Esophagus muscularis mucosa (tissue), 4 donors: Measurements from ENCODE around the gene MNDA. TPM values are rescaled to one million over a fixed set of nuclear protein-coding genes. Genes with fewer than 3 reads are reported as not detected.

Experiments
- DNase-seq: peaks from one replicate; pipeline ENCODE4 v3.0.0-alpha.2; 2017; ENCODE audit errors: extremely low spot score
- H3K27ac ChIP-seq, 4 donors: fragments of 200-600 bp; sonication (generic); replicated peaks in 1 of 4; 1 replicate in 3 of 4; 2 replicates in 1 of 4; pipeline ENCODE4 v1.5.1; 2016 to 2019; ENCODE audit warnings: mild to moderate bottlenecking in 1 of 4
- H3K27me3 ChIP-seq, 4 donors: fragments of 200-600 bp; sonication (generic); one replicate each; pipeline versions ENCODE4 v1.5.1 to v1.6.0; 2016 to 2019
- H3K36me3 ChIP-seq, 4 donors: fragments of 200-600 bp; sonication (generic); one replicate each; pipeline ENCODE4 v1.5.1; 2016 to 2019
- H3K4me1 ChIP-seq, 4 donors: fragments of 200-600 bp; sonication (generic); one replicate each; pipeline ENCODE4 v1.5.1; 2016 to 2019
- H3K4me3 ChIP-seq, 4 donors: fragments of 200-600 bp; sonication (generic); 1 replicate in 2 of 4; 2 replicates in 2 of 4; pipeline ENCODE4 v1.5.1; 2016 to 2019; ENCODE audit warnings: mild to moderate bottlenecking in 4 of 4, moderate library complexity in 1 of 4
- H3K9me3 ChIP-seq, 4 donors: fragments of 200-600 bp; sonication (generic); 1 replicate in 3 of 4; 2 replicates in 1 of 4; pipeline ENCODE4 v1.5.1; 2016 to 2019
- EP300 ChIP-seq: sonication (generic); formaldehyde crosslinking; IDR thresholded peaks from one replicate; pipeline ENCODE4 v1.6.1; 2017; ENCODE audit warnings: antibody characterized with exemption
- POLR2A ChIP-seq: fragments of 450-650 bp; IDR thresholded peaks from one replicate; pipeline ENCODE4 v1.6.1; 2017; ENCODE audit warnings: antibody characterized with exemption, moderate library complexity, mild to moderate bottlenecking, low read depth
- POLR2AphosphoS5 ChIP-seq, 2 donors: sonication (generic); formaldehyde crosslinking; IDR thresholded peaks; one replicate each; pipeline ENCODE4 v1.6.1; 2017; ENCODE audit warnings: antibody characterized with exemption in 2 of 2
- WGBS: methylation state at CpG from one replicate; pipeline ENCODE4 v1.1.5; 2018; 5-methylcytosine and 5-hydroxymethylcytosine counted together
- intact Hi-C: fragments of 100-400 bp; cut with DNase I; formaldehyde crosslinking; loops from one replicate; pipeline ENCODE4 v1.15.1; 2023
- total RNA-seq, 4 donors: library from RNA; depleted of rRNA; stranded (reverse); fragments of >200 nt; gene quantifications; one replicate each; pipeline versions ENCODE4 v1.1.0 to v1.2.1, GENCODE V29; 2016
- TF ChIP-seq, protein P1 (sequence below), 3 experiments: fragments of 200-600 bp in 2 of 3; fragments of 450-650 bp in 1 of 3; sonication (generic) in 2 of 3; IDR thresholded peaks; one replicate each; pipeline ENCODE4 v1.5.1; 2017 to 2019; ENCODE audit warnings: antibody characterized with exemption in 3 of 3, mild to moderate bottlenecking in 2 of 3, moderate library complexity in 1 of 3

Gene MNDA
- total RNA-seq, 4 donors from 2014 or later = 2.1 to 19.7 (median 3.2) TPM

DNA sequence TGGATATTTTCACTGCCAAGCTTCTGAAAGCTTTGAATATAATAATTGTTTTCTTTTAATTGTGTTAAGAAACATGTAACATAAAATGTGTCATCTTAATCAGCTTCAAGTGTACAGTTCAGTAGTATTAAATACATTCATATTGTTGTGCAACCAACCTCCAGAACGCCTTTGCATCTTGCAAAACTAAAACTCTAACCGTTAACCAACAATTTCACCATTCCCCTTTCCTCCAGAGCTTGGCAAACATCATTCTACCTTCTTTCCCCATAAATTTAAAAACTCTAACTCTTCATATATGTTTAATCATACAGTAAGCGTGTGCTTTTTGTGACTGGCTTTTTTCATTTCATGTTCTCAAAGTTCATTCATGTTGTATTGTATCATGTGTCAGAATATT, 2.1 kb downstream of the MNDA start:
- Histone ChIP-seq H3K4me1 (no peaks in the 10 kb centered on the region), H3K27me3 (no peaks in the 10 kb centered on the region), H3K27ac (no peak overlapping the region), H3K4me3 (no peak overlapping the region), H3K9me3 (peaks cover 0 to 6% (median 0%) of the 10 kb centered on the region in 4 donors), H3K36me3 (no peaks in the 10 kb centered on the region)
- 78% methylated on average over 3 of the region's 3 CpGs for WGBS
- TF ChIP-seq, protein P1, sequence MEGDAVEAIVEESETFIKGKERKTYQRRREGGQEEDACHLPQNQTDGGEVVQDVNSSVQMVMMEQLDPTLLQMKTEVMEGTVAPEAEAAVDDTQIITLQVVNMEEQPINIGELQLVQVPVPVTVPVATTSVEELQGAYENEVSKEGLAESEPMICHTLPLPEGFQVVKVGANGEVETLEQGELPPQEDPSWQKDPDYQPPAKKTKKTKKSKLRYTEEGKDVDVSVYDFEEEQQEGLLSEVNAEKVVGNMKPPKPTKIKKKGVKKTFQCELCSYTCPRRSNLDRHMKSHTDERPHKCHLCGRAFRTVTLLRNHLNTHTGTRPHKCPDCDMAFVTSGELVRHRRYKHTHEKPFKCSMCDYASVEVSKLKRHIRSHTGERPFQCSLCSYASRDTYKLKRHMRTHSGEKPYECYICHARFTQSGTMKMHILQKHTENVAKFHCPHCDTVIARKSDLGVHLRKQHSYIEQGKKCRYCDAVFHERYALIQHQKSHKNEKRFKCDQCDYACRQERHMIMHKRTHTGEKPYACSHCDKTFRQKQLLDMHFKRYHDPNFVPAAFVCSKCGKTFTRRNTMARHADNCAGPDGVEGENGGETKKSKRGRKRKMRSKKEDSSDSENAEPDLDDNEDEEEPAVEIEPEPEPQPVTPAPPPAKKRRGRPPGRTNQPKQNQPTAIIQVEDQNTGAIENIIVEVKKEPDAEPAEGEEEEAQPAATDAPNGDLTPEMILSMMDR (IDR thresholded peaks at IDR 0.05) = no peak
- no peak for TF ChIP-seq POLR2AphosphoS5 (IDR thresholded peaks at IDR 0.05)
- intact Hi-C loops = no loop called here
- no peak for DNase-seq

DNA sequence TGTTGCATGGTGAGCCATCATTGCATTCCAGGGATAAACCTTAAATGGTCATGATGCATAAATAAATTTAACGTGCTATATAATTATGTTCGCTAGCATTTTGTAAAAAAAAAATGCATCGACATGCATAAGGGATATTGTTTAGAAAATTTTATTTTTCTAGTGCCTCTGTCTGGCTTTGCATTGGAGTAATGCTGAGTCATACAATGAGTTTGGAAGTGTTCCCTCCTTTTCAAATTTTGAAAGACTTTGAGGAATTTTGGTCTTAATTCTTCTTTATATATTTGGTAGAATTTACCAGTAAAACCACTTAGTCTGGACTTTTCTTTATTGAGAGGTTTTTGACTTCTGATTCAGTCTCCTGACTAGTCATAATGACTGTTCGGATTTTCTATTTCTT, 4.9 kb downstream of the MNDA start:
- WGBS = 87% methylated on average over 4 of the region's 4 CpGs
- no peak overlapping the region for H3K27ac ChIP-seq
- no peaks in the 10 kb centered on the region for H3K4me1 ChIP-seq
- no peaks in the 10 kb centered on the region for H3K9me3 ChIP-seq
- H3K36me3 ChIP-seq = no peaks in the 10 kb centered on the region
- H3K27me3 ChIP-seq = no peaks in the 10 kb centered on the region
- H3K4me3 ChIP-seq = no peak overlapping the region
- intact Hi-C loops = no loop called here
- no peak for TF ChIP-seq POLR2A
- TF ChIP-seq EP300 = no peak
- TF ChIP-seq, protein P1 (IDR thresholded peaks at IDR 0.05) = no peak
- no peak for TF ChIP-seq POLR2AphosphoS5 (IDR thresholded peaks at IDR 0.05)
- no peak for DNase-seq

DNA sequence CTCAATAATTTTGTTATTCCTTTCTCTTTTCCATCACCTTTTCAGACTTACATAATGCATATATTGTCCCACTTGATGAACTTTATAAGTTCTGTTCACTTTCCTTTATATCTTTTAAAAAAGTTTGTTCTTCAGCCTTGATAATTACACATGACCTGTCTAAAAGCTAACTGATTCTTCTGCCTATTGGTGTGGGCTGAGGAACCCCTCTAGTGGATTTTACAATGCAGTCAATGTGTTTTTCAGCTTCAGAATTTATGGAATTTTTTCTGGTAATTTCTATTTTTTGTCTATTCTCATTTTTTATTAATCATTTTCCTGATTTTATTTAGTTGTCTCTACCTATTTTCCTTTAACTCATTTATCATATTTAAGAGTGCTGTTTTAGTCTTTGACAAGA, 7.5 kb downstream of the MNDA start:
- no peak for DNase-seq
- no peak for TF ChIP-seq EP300
- TF ChIP-seq, protein P1 (IDR thresholded peaks at IDR 0.05) = no peak
- no peak for TF ChIP-seq POLR2AphosphoS5 (IDR thresholded peaks at IDR 0.05)
- TF ChIP-seq POLR2A = no peak
- Histone ChIP-seq H3K9me3 (no peaks in the 10 kb centered on the region), H3K27ac (no peak overlapping the region), H3K4me1 (no peaks in the 10 kb centered on the region), H3K36me3 (no peaks in the 10 kb centered on the region), H3K27me3 (no peaks in the 10 kb centered on the region), H3K4me3 (no peak overlapping the region)
- intact Hi-C loops = no loop called here

DNA sequence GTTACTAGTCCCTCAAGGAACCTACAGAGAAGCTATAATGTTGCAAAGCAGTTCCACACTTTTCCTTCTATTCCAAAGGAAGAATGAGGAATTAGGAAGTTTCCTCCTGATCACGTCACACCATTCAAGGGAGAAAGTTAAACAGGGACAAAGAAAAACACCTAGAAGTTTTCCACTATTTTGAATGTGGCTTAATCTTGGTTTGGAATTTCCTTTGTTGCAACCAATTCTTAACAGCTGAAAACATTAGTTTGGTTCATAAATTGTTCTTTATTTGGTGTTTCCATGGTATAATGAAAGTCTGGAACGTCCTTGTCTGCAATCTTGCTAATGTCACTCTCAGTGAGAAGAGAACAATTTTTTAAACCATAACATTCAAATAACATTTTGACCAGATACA, 8.4 kb downstream of the MNDA start:
- 61% methylated on average over 2 of the region's 2 CpGs for WGBS
- Histone ChIP-seq H3K27me3 (no peaks in the 10 kb centered on the region), H3K4me1 (no peaks in the 10 kb centered on the region), H3K4me3 (no peak overlapping the region), H3K9me3 (no peaks in the 10 kb centered on the region), H3K36me3 (no peaks in the 10 kb centered on the region), H3K27ac (no peak overlapping the region)
- no peak for DNase-seq
- intact Hi-C loops = no loop called here
- TF ChIP-seq, protein P1 (IDR thresholded peaks at IDR 0.05) = no peak
- TF ChIP-seq EP300 (no peak), POLR2AphosphoS5 (IDR thresholded peaks at IDR 0.05) (no peak), POLR2A (no peak)

DNA sequence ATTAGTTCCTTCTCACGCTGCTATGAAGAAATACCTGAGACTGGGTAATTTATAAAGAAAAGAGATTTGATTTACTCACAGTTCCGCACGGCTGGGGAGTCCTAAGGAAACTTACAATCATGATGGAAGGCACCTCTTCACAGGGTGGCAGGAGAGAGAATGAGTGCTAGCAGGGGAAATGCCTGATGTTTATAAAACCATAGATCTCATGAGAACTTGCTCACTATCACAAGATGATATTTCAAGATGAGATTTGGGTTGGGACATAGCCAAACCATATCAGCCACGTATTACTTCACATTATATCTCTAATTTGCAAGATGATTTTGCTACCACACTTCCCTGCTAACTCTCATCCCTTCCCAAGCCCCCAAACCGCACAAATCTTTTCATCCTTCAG, 9.1 kb downstream of the MNDA start:
- Histone ChIP-seq H3K36me3 (no peaks in the 10 kb centered on the region), H3K27me3 (no peaks in the 10 kb centered on the region), H3K27ac (no peak overlapping the region), H3K4me1 (no peaks in the 10 kb centered on the region), H3K4me3 (no peak overlapping the region), H3K9me3 (no peaks in the 10 kb centered on the region)
- intact Hi-C loops = no loop called here
- no peak for DNase-seq
- TF ChIP-seq POLR2A (no peak), EP300 (no peak), POLR2AphosphoS5 (IDR thresholded peaks at IDR 0.05) (no peak)
- TF ChIP-seq, protein P1 (IDR thresholded peaks at IDR 0.05) = no peak
- 63% methylated on average over 5 of the region's 5 CpGs for WGBS
